GM18508 (cell line): ENCODE measurements around the gene S100Z.
"Not testable (repeated sequence)": the region's sequence is repeated elsewhere in the genome, so short reads cannot be mapped to it uniquely, and the experiment has no call there.

ENCODE experiments used
- ATAC-seq: cut with Tn5 transposase; IDR thresholded peaks from one replicate; pipeline ENCODE4 v1.9.1; 2021; ENCODE audit warnings: moderate number of reproducible peaks; ENCODE audit not compliant: insufficient read depth, unreplicated experiment

Gene S100Z

DNA sequence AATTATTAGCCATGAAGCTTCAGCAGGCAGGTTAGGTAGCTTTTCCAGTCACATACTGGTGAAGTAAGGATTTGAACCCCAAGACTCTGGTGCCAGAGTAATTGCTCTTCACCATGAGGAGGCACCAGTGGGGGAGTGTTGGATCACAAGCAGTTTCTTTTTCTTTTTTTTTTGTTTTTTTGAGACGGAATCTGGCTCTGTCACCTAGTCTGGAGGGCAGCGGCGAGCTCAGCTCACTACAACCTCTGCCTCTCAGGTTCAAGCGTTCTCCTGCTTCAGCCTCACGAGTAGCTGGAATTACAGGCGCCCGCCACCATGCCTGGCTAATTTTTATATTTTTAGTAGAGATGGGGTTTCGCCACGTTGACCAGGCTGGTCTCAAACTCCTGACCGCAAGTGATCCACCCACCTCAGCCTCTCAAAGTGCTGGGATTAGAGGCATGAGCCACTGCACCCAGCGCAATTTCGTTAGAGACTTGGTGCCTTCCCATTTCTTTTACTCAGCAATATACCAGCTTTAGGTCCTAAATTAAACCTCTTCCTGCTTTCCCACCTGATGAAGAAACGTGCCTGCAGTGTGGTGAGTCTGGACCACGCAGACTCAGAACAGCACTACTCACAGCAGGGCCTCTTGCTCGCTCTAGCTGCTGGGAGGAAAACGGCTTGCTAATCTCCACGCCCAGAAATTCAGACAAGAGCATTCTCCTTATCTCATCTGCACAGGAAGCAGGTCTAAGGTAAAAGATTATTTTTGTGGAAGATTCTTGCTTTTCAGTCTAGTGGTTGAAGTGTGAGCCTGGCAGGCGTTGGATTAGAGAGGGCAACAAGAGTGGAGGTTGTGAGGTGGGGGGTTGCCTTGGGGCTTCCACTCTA lies at the start of gene S100Z:
Gene S100Z, plus strand, starts transcription at position 596 of the 873 bp plus-strand sequence. CDS start 25,346 bp downstream, outside the sequence.
- ATAC-seq: no peak

DNA sequence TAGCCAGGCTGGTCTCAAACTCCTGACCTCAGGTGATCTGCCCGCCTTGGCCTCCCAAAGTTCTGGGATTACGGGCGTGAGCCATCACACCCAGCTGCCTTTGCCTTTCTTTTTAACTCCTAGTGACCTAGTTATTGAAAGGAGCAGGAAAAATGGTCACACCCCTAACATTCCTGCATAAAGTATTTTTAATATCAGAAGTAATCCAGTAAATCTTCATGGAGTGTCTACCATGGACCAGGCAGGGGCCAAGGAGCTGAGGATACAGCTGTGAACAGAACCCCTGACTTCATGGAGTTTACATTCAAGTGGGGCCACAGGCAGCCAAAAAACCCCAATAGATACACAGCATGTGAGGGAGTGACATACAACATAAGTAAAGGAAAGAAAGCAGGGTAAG lies 49.2 kb upstream of the S100Z start:
- ATAC-seq: no peak

DNA sequence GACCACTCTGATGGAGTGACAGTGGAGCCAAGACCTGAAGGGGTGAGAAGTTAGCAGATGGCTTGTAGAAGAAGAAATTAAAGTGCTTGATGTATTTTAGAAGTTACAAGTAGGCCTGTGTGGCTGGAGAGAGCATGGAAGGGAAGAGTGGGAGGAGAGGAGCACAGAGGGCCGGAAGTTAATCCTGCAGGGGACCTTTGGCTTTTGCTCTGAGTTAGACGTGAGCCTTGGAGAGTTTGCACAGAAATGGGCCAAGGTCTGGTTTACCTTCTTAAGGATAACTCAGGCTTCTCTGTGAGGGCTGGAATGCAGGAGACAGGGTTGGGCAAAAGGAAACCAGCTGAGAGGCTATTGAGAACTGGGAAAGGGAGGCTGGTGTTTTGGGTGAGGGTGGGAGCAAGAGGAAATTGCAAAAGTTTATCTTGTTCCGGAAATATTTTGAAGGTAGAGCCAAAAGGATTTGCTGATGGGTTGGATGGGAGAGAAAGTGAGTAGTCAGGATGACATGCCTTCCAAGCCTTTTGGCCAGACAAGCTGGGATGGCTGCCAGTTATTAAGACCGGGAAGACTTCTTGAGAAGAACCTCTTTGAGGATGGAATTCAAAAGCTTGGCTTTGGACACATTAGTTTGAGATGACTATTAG lies 48.5 kb upstream of the S100Z start:
- no peak for ATAC-seq

DNA sequence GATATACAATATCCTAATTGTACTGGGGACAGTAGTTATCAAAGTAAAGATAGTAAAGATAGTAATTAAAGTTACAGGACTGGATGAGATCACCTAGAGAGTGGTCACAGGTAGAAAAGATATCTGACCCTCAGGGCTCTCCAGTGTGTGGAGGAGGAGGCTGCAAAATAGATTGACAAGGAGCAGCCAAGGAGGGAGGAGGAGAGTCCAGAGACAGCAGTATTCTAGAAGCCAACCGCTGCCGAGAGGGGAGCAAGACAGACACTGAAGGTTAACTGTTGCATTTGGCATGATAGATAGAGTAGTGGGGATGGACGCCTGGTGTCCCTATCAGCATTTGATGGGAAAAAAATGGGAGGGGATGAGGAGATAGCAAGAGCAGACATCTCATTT lies 48.0 kb upstream of the S100Z start:
- no peak for ATAC-seq

DNA sequence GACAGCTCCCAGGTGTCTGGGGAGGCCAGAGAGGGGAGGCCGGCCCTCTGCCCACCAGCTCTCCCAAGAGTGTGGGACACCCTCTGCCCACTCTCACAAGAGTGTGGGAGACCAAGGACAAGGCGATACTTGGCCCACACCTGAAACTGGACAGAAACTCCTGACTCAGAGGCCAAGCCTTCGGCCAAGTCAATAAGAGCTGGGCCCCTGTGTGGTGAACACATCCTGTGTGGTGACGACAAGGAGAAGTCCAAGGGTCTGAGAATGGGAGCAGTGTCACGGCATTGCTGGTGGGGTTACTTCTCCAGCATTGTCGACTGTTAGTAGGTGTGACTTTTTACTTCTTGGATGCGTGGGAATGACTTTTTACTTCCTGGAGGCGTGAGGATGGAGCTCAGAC lies 45.5 kb upstream of the S100Z start:
- no peak for ATAC-seq

DNA sequence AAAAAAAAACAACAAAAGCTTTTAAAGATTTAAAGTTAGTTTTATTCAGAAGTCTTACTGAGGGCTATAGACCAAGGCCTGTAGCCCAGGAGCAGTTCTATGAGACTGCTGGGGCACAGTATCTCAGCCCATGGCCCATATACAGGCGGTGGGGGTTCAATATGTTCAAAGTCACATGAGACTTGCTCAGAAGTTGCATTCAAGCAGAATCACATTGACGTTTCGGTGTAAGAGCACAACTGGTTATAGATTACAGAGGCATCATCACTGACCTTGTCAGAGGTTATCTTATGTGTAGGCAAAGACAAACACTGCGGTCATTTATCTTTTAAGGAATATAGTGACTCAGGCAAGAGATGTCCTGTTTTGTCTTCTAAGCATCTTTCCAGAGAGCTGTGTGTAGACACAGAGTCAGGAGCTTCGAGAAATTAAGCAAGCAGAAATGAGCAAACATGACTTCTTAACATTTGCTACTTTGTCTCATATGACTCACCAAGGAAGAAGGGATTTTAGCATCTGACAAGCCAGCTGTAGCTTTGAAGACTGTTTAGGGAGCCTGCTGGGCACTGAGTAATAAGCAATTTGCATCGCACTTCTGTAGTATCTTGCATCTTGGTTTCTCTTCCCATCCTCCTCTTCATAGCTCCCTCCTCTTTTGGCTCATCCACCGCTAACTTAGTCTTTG lies 43.9 kb upstream of the S100Z start:
- ATAC-seq: no peak

DNA sequence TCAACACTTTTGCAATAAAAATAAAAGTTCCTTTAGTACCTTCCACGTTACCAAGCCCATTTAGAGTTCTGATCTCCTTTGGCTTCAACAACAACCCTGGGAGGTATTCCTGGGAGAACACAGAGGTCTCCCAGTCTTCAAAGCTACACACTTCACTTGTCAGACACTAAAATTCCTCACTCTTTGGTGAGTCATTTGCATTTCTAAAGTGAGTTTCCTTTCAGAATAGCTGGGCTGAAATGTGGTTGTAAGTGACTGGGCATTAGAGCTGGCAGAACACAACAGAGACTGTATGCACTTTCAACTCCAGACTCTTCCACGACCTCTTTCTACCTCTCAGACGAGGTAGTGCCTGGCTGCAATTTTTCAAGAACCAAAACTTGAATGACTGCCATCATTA lies 42.5 kb upstream of the S100Z start:
- no peak for ATAC-seq

DNA sequence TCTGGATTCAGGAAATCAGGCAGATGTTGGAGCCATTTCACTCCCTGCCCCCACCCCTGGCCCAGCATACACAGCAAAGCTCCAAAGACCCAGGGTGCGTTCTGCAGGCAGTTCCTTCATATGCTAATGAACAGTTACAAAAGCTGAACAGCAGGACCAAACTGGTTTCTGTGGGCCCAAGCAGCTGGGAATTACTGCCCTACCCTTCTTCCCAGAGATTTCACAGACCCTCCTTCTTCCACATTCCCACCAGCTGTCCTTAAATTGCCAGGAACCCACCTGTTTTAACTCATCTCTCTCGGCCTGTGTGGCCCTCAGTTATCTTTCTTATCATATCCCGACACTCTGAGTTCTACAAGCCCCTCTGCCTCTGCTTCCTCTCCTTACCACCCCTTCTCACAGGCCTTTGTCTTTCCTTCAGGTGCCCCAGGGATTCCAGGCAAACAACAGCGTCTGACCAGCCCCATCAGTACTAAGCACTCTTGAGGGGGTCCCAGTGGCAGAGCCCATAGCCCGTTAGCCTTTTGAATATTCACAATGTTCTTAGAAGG lies 41.6 kb upstream of the S100Z start:
- ATAC-seq: no peak

DNA sequence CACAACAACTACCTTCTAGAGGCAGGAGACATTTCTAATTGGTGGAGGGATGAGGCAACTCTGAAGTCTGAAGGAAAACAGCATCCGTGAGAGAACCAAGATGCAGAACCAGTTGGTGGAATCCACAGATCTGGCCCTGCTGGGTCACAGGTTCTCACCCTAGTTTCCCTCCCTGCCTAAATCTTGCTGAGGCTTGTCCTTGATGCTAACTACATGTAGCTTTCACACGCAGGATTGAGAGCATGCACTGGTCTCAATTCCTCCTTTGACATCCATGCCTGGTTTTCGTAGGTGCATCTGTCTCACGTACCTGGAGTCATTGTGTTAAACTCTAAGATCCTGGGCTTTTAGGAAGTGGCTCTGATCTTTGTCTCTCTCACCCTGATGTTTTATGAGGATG lies 40.7 kb upstream of the S100Z start:
- ATAC-seq: no peak

DNA sequence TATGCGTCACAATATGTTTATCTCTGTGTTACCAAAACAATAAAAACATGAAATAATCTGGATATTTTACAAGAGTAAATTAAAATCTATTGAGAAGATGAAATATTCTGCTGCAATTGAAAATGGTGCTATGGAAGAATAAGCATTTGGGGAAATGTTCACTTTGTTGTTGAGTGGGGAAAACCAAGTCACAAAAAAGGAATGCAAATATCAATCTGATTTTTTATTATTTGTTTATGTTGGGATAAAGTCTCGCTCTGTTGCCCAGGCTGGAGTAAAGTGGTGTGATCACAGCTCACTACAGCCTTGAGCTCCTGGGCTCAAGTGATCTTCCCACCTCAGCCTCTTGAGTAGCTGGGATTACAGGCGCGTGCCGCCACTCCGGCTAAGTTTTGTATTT lies 39.6 kb upstream of the S100Z start:
- ATAC-seq: no peak

DNA sequence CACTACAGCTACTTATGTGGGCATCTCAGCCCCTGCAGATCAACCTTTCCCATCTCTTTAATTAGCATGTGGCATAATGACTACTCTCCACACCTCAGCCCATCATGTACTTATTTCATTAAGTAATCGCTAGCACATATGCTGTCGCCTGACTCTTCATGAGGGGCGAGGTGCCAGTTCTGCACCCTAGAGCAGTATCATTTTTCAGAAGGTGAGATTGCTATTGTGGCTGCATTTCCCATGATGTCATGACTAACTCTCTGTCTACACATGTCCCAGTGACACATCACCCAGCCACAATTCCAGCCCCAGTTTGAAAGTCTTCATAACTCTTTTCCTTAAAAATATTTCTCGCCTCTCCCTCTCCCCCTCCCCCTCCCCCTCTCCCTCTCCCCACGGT lies 38.6 kb upstream of the S100Z start:
- no peak for ATAC-seq

DNA sequence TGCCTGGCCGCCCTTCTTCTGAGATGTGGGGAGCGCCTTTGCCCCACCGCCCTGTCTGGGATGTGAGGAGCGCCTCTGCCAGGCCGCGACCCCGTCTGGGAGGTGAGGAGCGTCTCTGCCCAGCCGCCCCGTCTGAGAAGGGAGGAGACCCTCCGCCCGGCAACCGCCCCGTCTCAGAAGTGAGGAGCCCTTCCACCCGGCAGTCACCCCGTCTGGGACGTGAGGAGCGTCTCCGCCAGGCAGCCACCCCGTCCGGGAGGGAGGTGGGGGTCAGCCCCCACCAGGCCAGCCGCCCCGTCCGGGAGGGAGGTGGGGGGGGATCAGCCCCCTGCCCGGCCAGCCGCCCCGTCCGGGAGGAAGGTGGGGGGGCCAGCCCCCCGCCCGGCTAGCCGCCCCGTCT lies 37.6 kb upstream of the S100Z start:
- not testable (repeated sequence) for ATAC-seq

DNA sequence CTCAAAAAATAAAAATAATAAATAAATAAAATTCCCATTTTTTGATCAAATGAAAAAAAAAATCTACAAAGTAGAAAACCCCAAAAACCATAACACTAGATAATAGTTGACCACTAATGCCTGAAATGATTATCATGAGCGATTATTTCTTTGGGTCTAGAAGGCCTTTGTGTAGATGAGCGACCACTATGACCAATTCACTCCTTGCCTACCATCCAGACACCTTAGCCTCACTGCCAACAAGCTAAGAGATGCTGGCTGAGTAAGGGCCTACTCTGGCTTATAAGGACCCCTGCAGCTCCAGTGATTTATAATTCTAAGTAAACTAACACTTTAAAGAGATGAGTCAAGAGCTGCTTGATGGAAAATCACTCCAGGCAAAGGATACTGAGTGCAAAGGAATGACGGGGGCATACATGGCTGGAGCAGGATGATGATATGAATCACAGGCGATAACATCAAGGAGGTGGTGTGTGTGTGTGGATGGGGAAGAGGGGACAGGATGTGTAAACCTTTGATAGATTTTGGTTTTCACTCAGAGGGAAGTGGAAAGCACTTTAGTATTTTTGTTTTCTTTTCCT lies 35.7 kb upstream of the S100Z start:
- ATAC-seq: no peak

DNA sequence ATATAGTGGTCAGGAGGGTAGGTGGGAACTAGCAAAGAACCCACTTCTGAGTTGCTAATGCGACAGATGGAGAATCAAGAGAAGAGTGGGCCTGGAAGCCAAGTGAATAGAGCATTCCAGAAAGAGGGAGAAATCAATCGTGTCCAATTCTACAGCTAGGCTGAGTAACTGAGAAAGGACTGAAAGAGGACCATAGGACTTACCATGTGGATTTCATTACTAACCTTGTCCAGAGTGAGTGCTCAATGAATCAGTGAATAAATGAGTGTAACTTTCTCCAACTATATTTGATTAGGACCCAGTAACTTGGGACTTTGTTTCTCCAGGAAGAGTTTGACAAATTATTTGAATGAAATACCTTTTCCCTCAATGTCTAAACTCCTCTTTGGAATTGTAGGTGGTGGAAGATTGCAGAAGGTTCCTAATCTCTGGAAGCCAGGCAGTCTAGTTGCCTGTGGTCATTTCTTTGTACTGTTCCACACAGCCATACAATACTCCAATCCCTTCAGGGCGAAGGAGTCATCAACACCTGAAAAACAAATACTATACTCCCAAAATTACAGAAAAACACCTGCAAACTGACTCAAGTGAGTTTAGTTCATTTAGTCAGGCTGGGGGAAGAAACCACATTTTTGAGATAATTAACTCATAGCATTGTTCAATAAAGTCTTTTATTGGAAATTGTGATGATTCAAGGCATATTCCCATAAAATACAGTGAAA lies 33.5 kb upstream of the S100Z start:
- ATAC-seq: no peak

DNA sequence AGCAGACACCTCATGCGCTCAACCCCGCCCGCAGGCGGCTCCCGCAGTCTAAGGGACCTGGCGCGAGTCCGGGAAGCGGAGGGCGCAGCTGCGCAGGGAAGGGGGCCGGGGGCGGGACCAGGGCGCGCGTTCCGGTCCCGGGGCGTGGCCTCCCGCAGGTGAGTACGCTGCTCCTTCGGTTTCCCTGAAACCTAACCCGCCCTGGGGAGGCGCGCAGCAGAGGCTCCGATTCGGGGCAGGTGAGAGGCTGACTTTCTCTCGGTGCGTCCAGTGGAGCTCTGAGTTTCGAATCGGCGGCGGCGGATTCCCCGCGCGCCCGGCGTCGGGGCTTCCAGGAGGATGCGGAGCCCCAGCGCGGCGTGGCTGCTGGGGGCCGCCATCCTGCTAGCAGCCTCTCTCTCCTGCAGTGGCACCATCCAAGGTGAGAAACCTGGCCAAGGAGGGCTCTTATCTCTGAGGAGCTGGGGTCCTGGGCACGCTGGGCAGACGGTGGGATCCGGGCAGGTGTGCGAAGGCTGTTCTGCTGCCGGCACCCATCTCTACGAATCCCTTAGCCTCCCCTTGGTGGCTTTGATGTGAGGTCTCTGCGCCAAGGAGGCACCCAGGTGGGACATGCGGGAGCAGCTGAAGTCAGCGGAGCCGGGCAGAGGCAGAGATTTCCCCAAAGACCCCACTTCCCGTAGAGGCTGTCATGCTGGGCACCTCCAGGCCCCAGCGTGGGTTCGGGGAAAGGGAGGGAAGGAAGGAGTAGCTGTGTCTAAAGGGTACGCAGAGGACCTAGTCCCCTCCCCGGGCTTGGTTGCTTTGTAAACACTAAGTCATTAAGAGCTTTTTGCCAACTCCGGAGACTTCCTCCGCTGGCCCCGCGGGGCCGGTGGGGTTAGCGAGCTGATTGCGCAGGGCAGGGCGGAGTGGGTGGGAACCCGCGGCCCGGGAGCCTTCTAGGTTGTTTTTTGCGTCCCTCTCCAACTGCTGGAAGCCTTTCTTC lies 30.7 kb upstream of the S100Z start, which contains the start of gene F2RL1:
Gene F2RL1, plus strand, starts transcription at position 187 of the 988 bp plus-strand sequence. Its CDS starts 153 bp downstream, at position 340.
- no peak for ATAC-seq

DNA sequence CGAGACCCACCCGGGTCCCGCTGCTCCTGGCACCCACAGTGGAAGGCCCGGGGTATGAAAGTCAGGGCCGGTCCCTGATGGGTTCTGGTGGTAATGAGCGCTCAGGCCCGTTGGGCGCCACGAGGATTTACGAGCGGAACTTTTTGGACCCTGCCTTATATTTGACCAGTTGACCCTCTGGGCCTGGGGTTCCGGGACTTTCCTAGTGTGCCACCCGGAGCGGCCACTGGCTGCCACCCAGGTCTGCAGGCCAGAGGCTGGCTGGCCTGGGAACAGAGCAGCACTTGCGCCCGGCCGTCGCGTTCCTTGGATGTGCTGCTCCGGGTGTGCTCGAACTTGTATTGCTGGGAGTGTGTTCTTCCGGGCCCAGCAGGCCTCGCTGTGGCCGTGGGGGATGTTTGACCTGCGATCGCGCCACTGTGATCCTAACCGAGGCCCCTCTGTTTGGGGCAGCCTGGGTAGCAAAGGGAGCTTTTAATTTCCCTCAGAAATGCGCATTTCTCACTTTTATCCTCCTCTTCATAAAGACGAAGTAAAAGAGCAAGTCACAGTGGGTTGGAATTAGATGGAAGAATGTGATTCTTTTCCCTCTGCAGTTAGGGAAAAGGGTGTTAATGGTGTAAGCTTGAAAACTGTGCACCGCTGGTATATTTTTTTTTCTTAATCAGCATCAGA lies 29.8 kb upstream of the S100Z start:
- ATAC-seq: no peak

DNA sequence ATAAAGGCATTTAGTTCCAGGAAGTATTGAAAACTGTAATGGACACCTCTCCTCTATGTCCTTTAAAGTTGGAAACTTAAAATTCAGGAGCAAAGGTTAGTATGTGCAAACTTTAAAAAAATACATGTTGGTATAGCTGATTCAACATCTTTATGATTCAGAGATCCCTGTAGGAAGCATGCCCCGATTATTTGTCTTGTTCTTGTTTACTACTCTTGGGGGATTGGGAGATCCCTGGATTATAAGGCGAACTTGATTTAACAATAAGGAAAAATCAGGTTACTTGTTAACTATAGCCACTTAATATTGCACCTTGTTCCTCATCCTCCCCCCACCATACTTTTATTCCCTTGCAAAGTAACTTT lies 29.3 kb upstream of the S100Z start:
- ATAC-seq: no peak

DNA sequence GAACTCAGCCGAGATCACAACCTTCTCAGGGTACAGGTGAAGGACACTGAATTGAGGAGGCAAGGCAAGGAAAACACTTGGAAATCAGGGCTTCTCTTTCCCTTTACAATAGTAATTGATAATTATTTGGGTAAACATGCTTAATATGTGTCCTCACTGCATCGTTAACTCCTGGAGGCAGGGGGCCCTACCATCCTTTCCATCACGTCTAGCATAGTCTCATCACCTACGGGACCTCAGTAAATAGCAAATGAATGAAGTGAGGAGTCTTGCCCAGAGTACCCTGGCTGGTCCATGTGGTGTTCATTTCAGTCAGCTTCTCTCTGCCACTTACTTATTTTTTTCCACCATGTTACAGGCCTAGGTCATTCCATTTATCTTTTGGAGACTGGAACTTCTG lies 28.7 kb upstream of the S100Z start:
- no peak for ATAC-seq
